Mammary epithelial cell (primary cell): ENCODE results near the gene C6orf15.

Experiments
- CTCF ChIP-seq, 2 donors: IDR thresholded peaks in 1 of 2; conservative IDR thresholded peaks in 1 of 2; 2 replicates each; pipeline ENCODE4 v1.5.1; 2011 to 2012; ENCODE audit warnings: inconsistent platforms in 2 of 2, low read length in 2 of 2, mild to moderate bottlenecking in 2 of 2, control low read depth in 1 of 2, low read depth in 1 of 2; ENCODE audit not compliant: insufficient read depth in 1 of 2; ENCODE audit errors: extremely low read depth in 1 of 2
- EZH2 ChIP-seq: IDR thresholded peaks from 2 replicates; pipeline ENCODE4 v1.6.1; 2012; ENCODE audit warnings: low read length, inconsistent platforms, borderline replicate concordance

- TF ChIP-seq CTCF (conservative IDR thresholded peaks at IDR 0.05 in 1 of 2, IDR thresholded peaks at IDR 0.05 in 1 of 2; ENCODE audit: extremely low read depth in 1 of 2, insufficient read depth in 1 of 2, low read depth in 1 of 2, low read length in 2 of 2) (no peak), EZH2 (no peak)
Measured at GRCh38 chr6:31154436-31154835, 42.1 kb upstream of the C6orf15 start.
